WTC11 (cell line): Measurements from ENCODE around the gene PDLIM5.

ENCODE experiments used
- ATF2 ChIP-seq: sonication (generic); formaldehyde crosslinking; IDR thresholded peaks from 2 replicates; pipeline ENCODE4 v1.8.1; 2022; ENCODE audit warnings: low read depth, missing genetic modification reagents, borderline replicate concordance
- CBFB ChIP-seq: sonication (generic); formaldehyde crosslinking; IDR thresholded peaks from 2 replicates; pipeline ENCODE4 v1.8.1; 2022; ENCODE audit warnings: mild to moderate bottlenecking, low read depth, missing genetic modification reagents
- CREB1 ChIP-seq: sonication (generic); formaldehyde crosslinking; IDR thresholded peaks from 2 replicates; pipeline ENCODE4 v1.8.0; 2023; ENCODE audit warnings: mild to moderate bottlenecking, missing genetic modification reagents
- CTCF ChIP-seq: fragments of 200-600 bp; IDR thresholded peaks from 2 replicates; pipeline ENCODE4 v1.8.0; 2022; ENCODE audit warnings: antibody characterized with exemption
- ELF4 ChIP-seq: sonication (generic); formaldehyde crosslinking; IDR thresholded peaks from 2 replicates; pipeline ENCODE4 v1.8.1; 2022; ENCODE audit warnings: low read depth, mild to moderate bottlenecking, moderate library complexity, missing genetic modification reagents
- JUN ChIP-seq: sonication (generic); formaldehyde crosslinking; IDR thresholded peaks from 2 replicates; pipeline ENCODE4 v1.8.0; 2023; ENCODE audit warnings: mild to moderate bottlenecking, missing genetic modification reagents
- NFE2L1 ChIP-seq: sonication (generic); formaldehyde crosslinking; IDR thresholded peaks from 2 replicates; pipeline ENCODE4 v1.8.1; 2023; ENCODE audit warnings: missing genetic modification reagents
- SP1 ChIP-seq: sonication (generic); formaldehyde crosslinking; conservative IDR thresholded peaks from 2 replicates; pipeline ENCODE4 v1.8.1; 2022; ENCODE audit warnings: missing genetic modification reagents
- ZBTB43 ChIP-seq: sonication (generic); formaldehyde crosslinking; IDR thresholded peaks from 2 replicates; pipeline ENCODE4 v1.8.1; 2023; ENCODE audit warnings: mild to moderate bottlenecking, missing genetic modification reagents
- ZNF416 ChIP-seq: fragments of 250-450 bp; sonication (Bioruptor Pico); IDR thresholded peaks from 2 replicates; pipeline ENCODE4 v1.9.0; 2021; ENCODE audit warnings: mild to moderate bottlenecking, inconsistent platforms

GRCh38 chr4:94409962-94410361, 41.8 kb upstream of the PDLIM5 start:
- TF ChIP-seq ZNF416 (CRISPR knock-in tag) (no peak), CREB1 (CRISPR knock-in tag) (no peak), NFE2L1 (CRISPR knock-in tag) (no peak), ELF4 (CRISPR knock-in tag) (no peak), ATF2 (CRISPR knock-in tag) (no peak), CBFB (no peak), SP1 (CRISPR knock-in tag) (no peak), JUN (CRISPR knock-in tag) (no peak), ZBTB43 (CRISPR knock-in tag) (no peak), CTCF (no peak)
